Measurements from ENCODE around the gene KIAA1328. TPM values are rescaled to one million over a fixed set of nuclear protein-coding genes. Genes with fewer than 3 reads are reported as not detected.

Gene KIAA1328
- total and polyA plus RNA-seq, 9 of the 15 experiments (the other 6 are each of a cell fraction or from before 2014, with no cell fraction given) = 4.0 to 8.6 (median 7.4) TPM

GRCh38 chr18:36850527-36851201, 21.7 kb downstream of the KIAA1328 start (continued):
- TF ChIP-seq MAFK (IDR thresholded peaks at IDR 0.05; ENCODE audit: low read length) (peak; percentile 26; the same call in 1 of the 2 replicates), HNRNPL (IDR thresholded peaks at IDR 0.05; ENCODE audit: low read depth, low read length) (no peak), ESRRA (IDR thresholded peaks at IDR 0.05; ENCODE audit: borderline replicate concordance, low read depth) (peak; percentile 35; the same call in 1 of the 2 replicates), MEIS2 (IDR thresholded peaks at IDR 0.05; ENCODE audit: partially characterized antibody) (peak; percentile 83), ZNF277 (CRISPR knock-in tag; IDR thresholded peaks at IDR 0.05; ENCODE audit: borderline replicate concordance) (no peak), NR1H2 (CRISPR knock-in tag; IDR thresholded peaks at IDR 0.05) (no peak), ELK1 (CRISPR knock-in tag; IDR thresholded peaks at IDR 0.05) (no peak), EHMT2 (IDR thresholded peaks at IDR 0.05) (no peak), ATF7 (IDR thresholded peaks at IDR 0.05) (peak; percentile 32; the same call in 1 of the 2 replicates)

Data from K562 (cell line).